Activated CD8-positive, alpha-beta memory T cell treated with anti-CD3 and anti-CD28 coated beads for 24 hours (primary cell): ENCODE measurements around the gene TMEM225B.
"Not testable (repeated sequence)": the region's sequence is repeated elsewhere in the genome, so short reads cannot be mapped to it uniquely, and the experiment has no call there.

ENCODE experiments used
- DNase-seq: peaks from one replicate; pipeline ENCODE4 v3.0.0-alpha.2; 2020

TMEM225B gene

DNA sequence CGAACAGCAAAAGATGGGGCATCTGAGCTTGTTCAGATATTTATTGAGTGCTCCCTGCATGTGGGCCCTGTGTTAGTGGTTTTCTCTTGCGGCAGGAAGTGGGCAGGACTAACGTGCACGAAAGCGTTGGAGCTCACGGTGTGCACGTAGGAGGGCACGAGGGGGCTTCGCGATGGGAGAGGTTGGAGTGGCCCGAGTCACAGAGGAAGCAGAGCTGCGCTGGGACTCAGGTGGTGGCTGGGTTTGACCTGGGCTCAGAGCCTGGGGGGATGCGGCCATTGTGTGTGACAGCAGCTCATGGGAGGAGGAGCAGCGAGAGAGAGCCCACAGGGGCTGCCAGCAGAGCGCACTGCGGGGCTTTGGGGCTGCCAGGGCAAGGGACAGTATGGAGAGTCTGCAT, 26.4 kb downstream of the TMEM225B start:
- peak; percentile 86 for DNase-seq

- peak; percentile 57 for DNase-seq
These were observed 27.3 kb downstream of the TMEM225B start for GRCh38 chr7:99625321-99625720.

GRCh38 chr7:99625961-99626360, 27.9 kb downstream of the TMEM225B start:
- peak; percentile 55 for DNase-seq

DNA sequence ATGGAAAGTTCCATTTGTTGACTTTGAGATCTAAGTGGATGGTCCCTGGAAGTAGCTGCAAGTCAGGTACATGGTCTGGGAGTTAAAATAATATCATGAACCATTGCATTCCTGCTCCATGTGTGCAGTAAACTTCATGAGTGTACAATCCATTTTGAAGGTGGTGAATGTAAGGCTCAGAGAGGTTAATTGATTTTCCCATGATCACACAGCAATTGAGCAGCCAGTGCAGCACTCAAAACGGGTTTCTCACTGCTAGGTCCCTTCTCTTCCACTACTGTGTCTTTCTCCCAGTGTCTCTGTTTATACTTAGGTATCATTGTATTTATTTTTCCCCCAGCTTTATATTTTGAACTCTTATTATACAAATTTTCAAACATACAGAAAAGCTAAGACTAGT, 28.6 kb downstream of the TMEM225B start:
- no peak for DNase-seq

- no peak for DNase-seq
These were observed 29.4 kb downstream of the TMEM225B start for GRCh38 chr7:99627513-99627912.

- peak; percentile 47 for DNase-seq
These were observed 30.7 kb downstream of the TMEM225B start for GRCh38 chr7:99628471-99629465.

DNA sequence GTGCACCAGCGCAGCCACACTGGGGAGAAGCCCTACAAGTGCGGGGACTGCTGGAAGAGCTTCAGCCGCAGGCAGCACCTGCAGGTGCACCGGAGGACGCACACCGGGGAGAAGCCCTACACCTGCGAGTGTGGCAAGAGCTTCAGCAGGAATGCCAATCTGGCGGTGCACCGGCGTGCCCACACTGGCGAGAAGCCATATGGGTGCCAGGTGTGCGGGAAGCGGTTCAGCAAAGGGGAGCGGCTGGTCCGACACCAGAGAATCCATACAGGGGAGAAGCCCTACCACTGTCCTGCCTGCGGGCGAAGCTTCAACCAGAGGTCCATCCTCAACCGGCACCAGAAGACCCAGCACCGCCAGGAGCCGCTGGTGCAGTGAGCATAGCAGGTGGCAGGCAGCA, 31.6 kb downstream of the TMEM225B start:
- peak; percentile 52 for DNase-seq

DNA sequence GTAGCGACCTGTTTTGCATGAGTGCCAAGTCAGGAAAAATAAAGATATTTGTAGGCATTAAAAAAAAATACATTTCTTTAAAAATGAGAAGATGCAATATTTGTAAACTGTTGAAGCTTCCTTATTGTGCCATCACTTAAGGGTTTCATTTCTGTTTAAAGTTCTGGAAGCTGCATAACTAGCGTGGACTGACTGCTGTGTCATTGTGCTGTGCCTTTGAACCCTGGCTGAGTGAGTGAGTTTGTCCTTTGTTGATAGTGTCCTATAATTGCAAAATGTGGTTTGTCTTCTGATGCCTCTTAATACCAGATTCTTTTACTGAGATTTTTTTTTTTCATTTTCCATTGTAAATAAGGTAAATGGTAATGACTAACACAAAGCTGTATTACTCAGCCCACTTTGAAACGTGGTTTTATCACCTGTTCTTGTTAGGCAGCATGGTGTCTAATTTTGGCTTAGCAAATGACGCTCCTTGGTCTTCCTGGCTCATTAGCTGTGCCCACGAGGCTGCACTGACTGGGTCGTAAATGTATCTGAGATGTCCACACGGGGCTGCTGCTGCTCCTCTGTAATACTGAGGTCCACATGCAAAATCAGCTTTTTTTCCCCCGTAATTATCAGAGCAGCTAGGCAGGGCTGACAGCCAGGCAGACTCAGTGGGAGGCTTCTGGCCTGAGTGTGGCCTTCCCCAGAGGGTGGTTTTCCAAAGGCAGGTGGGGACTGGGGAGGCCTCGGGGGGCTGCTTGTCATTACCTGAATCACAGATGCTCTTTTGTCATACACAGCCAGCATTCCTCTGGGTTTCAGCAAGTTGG, 33.4 kb downstream of the TMEM225B start:
- DNase-seq, result peak; percentile 71

DNA sequence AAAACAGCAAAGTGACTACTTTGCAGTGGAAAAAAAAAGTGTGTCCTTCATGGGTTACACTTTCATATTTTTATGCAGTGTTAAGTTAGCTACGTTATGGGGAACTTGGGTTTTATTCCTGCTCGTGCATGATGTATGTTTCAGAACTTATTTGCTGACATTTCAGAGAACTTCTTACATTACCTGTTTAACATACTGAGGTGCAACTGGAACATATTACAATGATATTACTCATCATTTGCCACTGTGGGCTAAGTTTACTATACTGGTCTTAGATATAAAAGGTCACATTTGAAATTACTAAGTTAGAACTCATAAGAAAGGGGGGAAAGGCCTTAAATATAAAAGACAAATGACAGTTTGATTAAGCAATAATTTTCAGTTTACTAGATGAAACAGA, 39.3 kb downstream of the TMEM225B start:
- not testable (repeated sequence) for DNase-seq

DNA sequence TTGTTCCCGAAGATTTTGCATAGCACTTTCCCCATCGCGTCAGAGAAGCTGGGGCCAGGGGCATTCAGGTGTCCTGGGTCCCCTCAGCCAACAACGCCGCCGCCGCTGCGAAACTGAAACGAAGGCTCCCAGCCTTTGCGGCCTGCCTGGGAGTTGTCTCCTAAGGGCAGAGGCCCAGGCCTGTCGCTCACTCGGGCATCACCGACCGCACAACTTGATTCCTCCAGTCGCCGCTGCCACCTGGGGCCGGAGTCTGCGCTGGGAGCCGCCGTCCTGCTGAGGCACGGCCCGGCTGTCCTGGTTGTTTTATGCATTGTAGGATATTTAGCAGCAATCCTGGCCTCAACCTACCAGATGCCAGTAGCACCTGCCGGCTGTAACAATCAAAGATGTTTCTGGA, 40.7 kb downstream of the TMEM225B start:
- DNase-seq, result no peak

GRCh38 chr7:99639267-99639666, 41.2 kb downstream of the TMEM225B start:
- DNase-seq, result no peak

GRCh38 chr7:99642027-99642426, 44.0 kb downstream of the TMEM225B start:
- no peak for DNase-seq

- DNase-seq, result no peak
These were observed 45.4 kb downstream of the TMEM225B start for GRCh38 chr7:99643464-99643863.

GRCh38 chr7:99644431-99644830, 46.4 kb downstream of the TMEM225B start:
- DNase-seq, result no peak

- no peak for DNase-seq
These were observed 47.5 kb downstream of the TMEM225B start for GRCh38 chr7:99645590-99645989.

DNA sequence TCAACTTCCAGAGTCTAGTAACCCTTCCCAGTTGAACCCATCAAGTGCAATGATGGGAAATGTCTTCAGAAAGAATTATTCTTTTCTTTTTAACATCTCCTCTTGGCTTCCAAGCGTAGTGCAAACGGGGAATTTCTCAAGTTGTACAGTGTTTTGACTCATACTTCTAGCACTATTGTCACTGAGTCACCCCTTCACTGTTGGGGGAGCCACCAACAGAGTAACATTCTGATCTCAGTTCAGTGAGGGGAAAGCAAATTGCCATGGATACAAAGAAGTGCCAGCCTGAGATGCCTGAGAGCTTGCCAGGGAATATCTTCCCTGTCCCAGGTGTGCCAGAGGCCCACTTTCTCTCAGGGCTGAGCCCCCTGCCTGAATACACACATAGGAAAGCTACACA, 50.8 kb downstream of the TMEM225B start:
- no peak for DNase-seq

- DNase-seq, result no peak
These were observed 53.2 kb downstream of the TMEM225B start for GRCh38 chr7:99651290-99651689.

DNA sequence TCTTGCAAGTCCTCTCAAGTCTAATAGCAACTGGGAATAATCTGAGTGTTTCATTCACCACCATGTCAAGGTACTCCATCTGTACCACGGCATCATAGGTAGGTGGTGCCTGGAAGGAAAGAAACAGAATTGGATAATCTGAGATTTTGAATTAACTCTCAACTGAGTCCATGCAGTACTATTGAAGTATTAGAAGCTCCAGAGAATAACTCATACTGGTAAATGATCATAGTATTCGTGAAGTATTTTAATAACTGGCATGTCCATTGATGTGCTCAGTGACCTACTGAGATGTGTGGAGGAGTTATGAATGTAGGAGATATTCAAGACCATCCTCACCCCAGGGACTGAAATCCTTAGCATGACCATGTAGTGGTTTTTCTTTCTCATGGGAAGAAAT, 54.6 kb downstream of the TMEM225B start:
- DNase-seq, result no peak

GRCh38 chr7:99653269-99653668, 55.2 kb downstream of the TMEM225B start:
- not testable (repeated sequence) for DNase-seq

DNA sequence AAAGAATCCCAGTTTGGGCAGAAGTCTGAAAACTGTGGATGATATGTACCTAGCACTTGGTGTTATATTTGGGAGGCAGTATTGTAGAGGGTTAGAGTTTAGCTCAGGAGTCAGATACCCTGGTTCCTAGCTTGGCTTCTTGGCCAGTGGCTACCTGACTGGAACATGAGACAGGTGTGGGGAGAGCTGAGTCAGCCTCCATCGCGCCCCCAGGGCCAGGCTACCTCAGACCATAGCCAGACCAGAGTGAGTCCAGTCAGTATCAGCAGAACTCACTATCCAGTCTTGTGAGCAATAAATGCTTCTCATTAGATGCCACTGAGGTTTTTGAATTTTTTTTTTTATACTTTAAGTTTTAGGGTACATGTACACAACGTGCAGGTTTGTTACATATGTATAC, 55.7 kb downstream of the TMEM225B start:
- no peak for DNase-seq

DNA sequence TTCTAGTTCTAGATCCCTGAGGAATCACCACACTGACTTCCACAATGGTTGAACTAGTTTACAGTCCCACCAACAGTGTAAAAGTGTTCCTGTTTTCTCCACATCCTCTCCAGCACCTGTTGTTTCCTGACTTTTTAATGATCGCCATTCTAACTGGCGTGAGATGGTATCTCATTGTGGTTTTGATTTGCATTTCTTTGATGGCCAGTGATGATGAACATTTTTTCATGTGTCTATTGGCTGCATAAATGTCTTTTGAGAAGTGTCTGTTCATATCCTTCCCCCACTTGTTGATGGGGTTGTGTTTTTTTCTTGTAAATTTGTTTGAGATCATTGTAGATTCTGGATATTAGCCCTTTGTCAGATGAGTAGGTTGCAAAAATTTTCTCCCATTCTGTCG, 56.6 kb downstream of the TMEM225B start:
- not testable (repeated sequence) for DNase-seq

DNA sequence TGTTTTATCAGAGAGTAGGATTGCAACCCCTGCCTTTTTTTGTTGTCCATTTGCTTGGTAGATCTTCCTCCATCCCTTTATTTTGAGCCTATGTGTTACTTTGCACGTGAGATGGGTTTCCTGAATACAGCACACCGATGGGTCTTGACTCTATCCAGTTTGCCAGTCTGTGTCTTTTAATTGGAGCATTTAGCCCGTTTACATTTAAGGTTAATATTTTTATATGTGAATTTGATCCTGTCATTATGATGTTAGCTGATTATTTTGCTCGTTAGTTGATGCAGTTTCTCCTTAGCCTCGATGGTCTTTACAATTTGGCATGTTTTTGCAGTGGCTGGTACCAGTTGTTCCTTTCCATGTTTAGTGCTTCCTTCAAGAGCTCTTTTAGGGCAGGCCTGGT, 59.8 kb downstream of the TMEM225B start:
- DNase-seq, result not testable (repeated sequence)
